Measurements from ENCODE around the gene ZNF775. TPM values are rescaled to one million over a fixed set of nuclear protein-coding genes. Genes with fewer than 3 reads are reported as not detected.

Gene ZNF775
- total RNA-seq, 2 experiments from 2014 or later, result 4.2 to 4.4 TPM

DNA sequence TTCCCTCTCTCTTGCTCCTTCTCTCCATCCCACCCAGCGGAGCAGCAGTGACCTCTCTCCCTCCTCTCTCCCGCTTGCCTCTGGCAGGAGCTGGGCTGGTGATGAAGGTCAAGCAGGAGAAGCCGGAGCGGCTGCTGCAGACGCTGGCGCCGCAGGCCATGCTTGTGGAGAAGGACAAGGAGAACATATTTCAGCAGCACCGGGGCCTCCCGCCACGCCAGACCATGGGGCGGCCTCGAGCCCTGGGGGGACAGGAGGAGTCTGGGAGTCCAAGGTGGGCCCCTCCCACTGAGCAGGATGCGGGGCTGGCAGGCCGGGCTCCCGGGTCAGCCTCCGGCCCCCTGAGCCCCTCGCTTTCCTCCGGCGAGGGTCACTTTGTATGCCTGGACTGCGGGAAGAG lies 17.3 kb downstream of the ZNF775 start:
- Mint-ChIP-seq H3K4me1 (no peaks in the 10 kb centered on the region), H3K27me3 (no peaks in the 10 kb centered on the region), H3K36me3 (ENCODE audit: low read depth) (no peaks in the 10 kb centered on the region), H3K9me3 (no peaks in the 10 kb centered on the region), H3K4me3 (no peak overlapping the region), H3K27ac (no peak overlapping the region)
- DNase-seq, result no peak
- POLR2A ChIA-PET, result no interaction called here
- CTCF ChIA-PET, result interaction anchor here (0.6 kb wide), 1 partner anchor 23 kb away, joined by 3 read pairs; no protein-coding TSS in a partner anchor

GRCh38 chr7:150396851-150397260 lies 17.7 kb downstream of the ZNF775 start:
- DNase-seq, result no peak
- H3K36me3 Mint-ChIP-seq (ENCODE audit: low read depth), result no peaks in the 10 kb centered on the region
- POLR2A ChIA-PET, result no interaction called here
- no peaks in the 10 kb centered on the region for H3K27me3 Mint-ChIP-seq
- no peak overlapping the region for H3K27ac Mint-ChIP-seq
- no peak overlapping the region for H3K4me3 Mint-ChIP-seq
- CTCF ChIA-PET, result interaction anchor here (0.6 kb wide), 1 partner anchor 23 kb away, joined by 3 read pairs; no protein-coding TSS in a partner anchor
- no peaks in the 10 kb centered on the region for H3K9me3 Mint-ChIP-seq
- no peaks in the 10 kb centered on the region for H3K4me1 Mint-ChIP-seq

GRCh38 chr7:150397346-150398107 lies 18.4 kb downstream of the ZNF775 start:
- Mint-ChIP-seq H3K9me3 (no peaks in the 10 kb centered on the region), H3K27me3 (no peaks in the 10 kb centered on the region), H3K27ac (no peak overlapping the region), H3K4me1 (peaks cover 2% of the 10 kb centered on the region), H3K36me3 (ENCODE audit: low read depth) (no peaks in the 10 kb centered on the region), H3K4me3 (no peak overlapping the region)
- no peak for DNase-seq
- ChIA-PET POLR2A (no interaction called here), CTCF (no interaction called here)

DNA sequence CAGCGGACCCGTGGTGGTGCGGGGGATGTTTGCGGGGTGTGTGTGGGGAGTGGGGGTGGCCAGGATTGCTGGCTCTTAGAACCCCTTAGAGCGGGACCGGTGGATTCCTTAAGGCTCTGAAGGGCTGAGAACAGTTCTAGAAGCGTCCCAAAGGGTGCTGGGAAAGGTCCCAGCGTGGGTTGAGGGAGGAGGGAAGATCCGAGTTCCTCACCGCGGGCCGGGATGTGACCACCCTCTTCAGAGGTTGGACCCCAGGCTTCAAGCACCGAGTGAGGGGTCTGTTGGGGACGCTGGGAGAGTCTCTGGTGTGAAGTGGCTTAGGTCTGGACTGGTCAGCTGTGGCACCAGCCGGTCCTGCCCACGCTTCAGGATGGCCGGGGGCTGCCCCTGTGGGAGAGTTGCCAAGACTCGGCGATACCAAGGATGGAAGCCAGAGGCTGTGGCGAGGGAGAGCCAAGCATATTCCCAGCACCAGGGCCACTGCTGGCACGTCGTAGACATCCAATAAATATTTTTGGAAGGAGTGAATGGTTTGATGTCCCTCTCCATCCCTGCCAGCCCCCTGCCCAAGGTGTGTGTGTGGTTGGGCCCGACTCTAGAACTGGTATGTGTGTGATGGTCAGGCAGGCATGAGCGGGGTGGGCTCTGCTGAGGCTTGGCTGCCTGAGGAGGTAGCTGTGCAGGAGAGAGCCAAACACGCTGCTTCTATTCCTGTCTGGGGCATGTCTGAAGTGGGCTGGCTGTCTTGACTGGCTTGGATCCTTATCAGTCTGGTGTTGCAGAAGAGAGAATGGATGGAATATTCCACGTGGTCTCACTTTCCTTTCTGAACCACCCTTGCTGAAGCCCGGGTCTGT lies 19.2 kb downstream of the ZNF775 start:
- H3K4me3 Mint-ChIP-seq, result no peak overlapping the region
- H3K4me1 Mint-ChIP-seq, result peaks cover 5% of the 10 kb centered on the region
- CTCF ChIA-PET, result no interaction called here
- H3K27ac Mint-ChIP-seq, result no peak overlapping the region
- POLR2A ChIA-PET, result no interaction called here
- no peak for DNase-seq
- no peaks in the 10 kb centered on the region for H3K9me3 Mint-ChIP-seq
- no peaks in the 10 kb centered on the region for H3K36me3 Mint-ChIP-seq (ENCODE audit: low read depth)
- H3K27me3 Mint-ChIP-seq, result no peaks in the 10 kb centered on the region

GRCh38 chr7:150398965-150399320 lies 19.8 kb downstream of the ZNF775 start:
- no peak for DNase-seq
- H3K9me3 Mint-ChIP-seq, result no peaks in the 10 kb centered on the region
- POLR2A ChIA-PET, result no interaction called here
- CTCF ChIA-PET, result no interaction called here
- H3K27me3 Mint-ChIP-seq, result no peaks in the 10 kb centered on the region
- no peak overlapping the region for H3K4me3 Mint-ChIP-seq
- H3K36me3 Mint-ChIP-seq (ENCODE audit: low read depth), result no peaks in the 10 kb centered on the region
- no peak overlapping the region for H3K27ac Mint-ChIP-seq
- peaks cover 10% of the 10 kb centered on the region for H3K4me1 Mint-ChIP-seq

DNA sequence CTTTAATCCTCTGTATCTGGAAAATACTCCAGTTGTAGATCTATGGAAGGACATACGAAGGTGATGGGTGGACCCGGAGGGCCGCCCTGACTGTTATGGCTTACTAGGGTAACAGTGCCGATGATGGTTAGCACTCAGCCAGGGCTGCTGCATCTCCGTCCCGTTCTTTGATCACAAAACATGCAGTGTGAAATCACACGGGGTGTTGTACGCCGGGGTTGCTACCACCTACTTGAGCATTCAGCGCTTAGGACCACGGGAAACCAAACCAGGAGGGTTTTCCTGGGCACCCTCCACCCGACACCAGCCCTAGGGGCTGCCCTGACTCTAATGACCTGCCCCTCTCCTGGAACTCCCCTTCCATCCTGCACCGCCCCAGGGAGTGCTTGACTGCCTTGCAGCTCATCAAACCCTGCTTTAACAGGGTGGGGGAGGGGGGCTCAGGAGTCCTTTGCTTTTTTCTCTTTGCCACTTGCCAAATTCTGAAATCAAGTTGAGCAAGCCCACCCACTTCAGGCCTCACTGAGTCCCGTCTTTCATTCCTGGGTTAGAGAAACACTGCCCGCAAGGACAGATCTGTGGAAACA lies 20.4 kb downstream of the ZNF775 start:
- POLR2A ChIA-PET, result no interaction called here
- CTCF ChIA-PET, result interaction anchor here (0.7 to 0.8 kb wide), 3 partner anchors 26 to 40 kb away, joined by 3 read pairs; no protein-coding TSS in a partner anchor
- H3K9me3 Mint-ChIP-seq, result no peaks in the 10 kb centered on the region

GRCh38 chr7:150400008-150400787 lies 21.1 kb downstream of the ZNF775 start:
- peaks cover 17% of the 10 kb centered on the region for H3K4me1 Mint-ChIP-seq
- DNase-seq, result no peak
- no peaks in the 10 kb centered on the region for H3K36me3 Mint-ChIP-seq (ENCODE audit: low read depth)
- ChIA-PET CTCF (interaction anchor here (0.7 to 1.2 kb wide), 4 partner anchors 14 to 39 kb away, joined by 3 read pairs; no protein-coding TSS in a partner anchor), POLR2A (no interaction called here)
- H3K27me3 Mint-ChIP-seq, result no peaks in the 10 kb centered on the region
- no peak overlapping the region for H3K4me3 Mint-ChIP-seq
- H3K27ac Mint-ChIP-seq, result peak overlapping the region; percentile 15
- H3K9me3 Mint-ChIP-seq, result no peaks in the 10 kb centered on the region

More for the DNA sequence above, 20.4 kb downstream of the ZNF775 start:
- H3K36me3 Mint-ChIP-seq (ENCODE audit: low read depth), result no peaks in the 10 kb centered on the region
- H3K4me1 Mint-ChIP-seq, result peaks cover 16% of the 10 kb centered on the region
- H3K4me3 Mint-ChIP-seq, result no peak overlapping the region
- no peaks in the 10 kb centered on the region for H3K27me3 Mint-ChIP-seq
- no peak overlapping the region for H3K27ac Mint-ChIP-seq
- no peak for DNase-seq

DNA sequence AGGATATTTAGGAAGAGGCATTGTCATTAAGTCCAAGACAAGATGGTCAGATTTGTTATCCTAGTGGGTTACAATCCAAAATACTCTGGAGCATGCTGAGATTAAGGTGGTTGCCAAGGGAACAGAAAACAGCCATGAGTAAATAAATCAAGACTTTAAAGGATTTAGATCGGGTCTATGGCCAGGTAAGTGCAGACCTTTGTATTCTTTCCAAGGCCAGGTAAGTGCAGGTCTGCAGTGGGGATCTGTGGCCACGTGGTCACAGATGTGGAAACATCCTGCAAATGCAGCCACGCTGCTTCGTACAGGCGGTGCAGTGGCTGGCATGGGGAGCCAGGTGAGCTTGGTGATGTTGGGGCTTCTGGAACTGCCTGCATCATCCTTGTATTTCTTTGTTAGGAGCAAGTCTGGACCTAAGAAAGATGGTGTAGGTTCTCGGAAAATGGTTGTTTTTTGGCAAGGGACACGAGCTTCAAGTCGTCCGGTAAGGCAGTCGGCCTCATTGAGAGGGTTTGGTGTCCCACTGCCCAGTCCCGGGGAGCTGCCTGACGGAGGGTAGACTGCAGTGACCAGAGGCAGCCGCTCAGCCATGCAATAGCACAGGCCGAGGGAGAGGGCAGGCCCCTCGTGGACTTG lies 21.8 kb downstream of the ZNF775 start:
- Mint-ChIP-seq H3K9me3 (no peaks in the 10 kb centered on the region), H3K4me1 (peaks cover 21% of the 10 kb centered on the region), H3K27ac (no peak overlapping the region), H3K36me3 (ENCODE audit: low read depth) (peaks cover 3% of the 10 kb centered on the region), H3K4me3 (no peak overlapping the region), H3K27me3 (no peaks in the 10 kb centered on the region)
- ChIA-PET POLR2A (no interaction called here), CTCF (interaction anchor here (0.7 to 1.7 kb wide), 4 partner anchors 14 to 48 kb away, joined by 3 to 7 read pairs (median 3); no protein-coding TSS in a partner anchor)
- no peak for DNase-seq

DNA sequence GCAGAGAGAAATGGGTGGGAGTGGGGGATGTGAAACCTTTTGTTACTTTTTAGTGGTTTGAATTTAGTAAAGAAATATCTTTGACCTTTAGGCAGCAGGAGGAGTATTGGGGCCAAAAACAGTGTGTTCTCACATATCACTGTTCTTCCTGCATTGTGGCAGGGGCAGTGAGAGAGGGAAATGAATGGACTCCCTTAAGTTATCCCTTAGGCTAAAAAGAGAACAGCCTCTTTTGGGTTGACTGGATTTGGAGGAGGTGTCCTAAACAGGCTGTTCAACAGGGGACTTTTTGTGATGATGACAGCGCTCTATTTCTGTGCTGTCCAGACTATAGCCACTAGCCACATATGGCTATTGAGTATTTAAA lies 22.3 kb downstream of the ZNF775 start:
- no peak overlapping the region for H3K27ac Mint-ChIP-seq
- ChIA-PET POLR2A (no interaction called here), CTCF (interaction anchor here (0.7 to 2.0 kb wide), 4 partner anchors 17 to 48 kb away, joined by 3 to 7 read pairs (median 4); no protein-coding TSS in a partner anchor)
- no peak overlapping the region for H3K4me3 Mint-ChIP-seq
- H3K27me3 Mint-ChIP-seq, result no peaks in the 10 kb centered on the region
- H3K9me3 Mint-ChIP-seq, result no peaks in the 10 kb centered on the region
- peaks cover 26% of the 10 kb centered on the region for H3K4me1 Mint-ChIP-seq
- H3K36me3 Mint-ChIP-seq (ENCODE audit: low read depth), result peaks cover 3% of the 10 kb centered on the region
- DNase-seq, result no peak

DNA sequence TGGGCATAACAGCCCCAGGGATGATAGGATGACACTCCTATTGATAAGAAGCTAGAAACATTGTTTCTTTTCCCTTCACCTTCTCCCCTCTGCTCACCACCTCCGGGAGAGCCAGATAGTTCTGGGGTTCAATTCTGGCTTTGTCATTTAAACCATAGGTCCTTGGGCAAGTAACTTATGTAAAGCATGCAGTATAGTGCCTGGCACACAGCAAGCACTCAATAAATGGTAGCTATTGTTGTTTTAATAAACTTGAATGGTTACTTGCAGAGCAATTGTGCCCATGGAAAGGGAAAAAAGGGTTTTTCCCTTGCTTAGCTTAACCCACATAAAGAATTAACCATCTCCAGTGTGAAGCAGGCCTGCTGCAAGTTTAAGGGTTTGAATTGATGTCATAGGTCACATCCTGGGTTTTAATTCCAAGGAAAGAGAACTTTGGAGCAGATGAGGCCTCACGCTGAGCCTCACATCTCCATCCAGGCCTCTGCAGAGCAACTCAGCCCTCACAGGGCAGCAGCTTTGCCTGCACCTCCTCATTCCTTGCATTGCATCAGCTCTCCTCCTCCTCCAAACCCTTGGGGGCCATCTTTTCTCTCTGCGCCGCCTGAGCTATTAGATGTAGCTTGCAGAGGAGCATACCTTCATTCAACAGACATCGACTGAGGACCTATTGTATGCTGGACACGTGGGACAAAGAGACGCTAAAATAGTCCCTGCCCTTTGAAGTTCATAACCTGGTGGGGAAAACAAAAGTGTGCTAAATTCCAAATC lies 22.9 kb downstream of the ZNF775 start:
- H3K27me3 Mint-ChIP-seq, result no peaks in the 10 kb centered on the region
- peaks cover 30% of the 10 kb centered on the region for H3K4me1 Mint-ChIP-seq
- H3K36me3 Mint-ChIP-seq (ENCODE audit: low read depth), result peaks cover 4% of the 10 kb centered on the region
- ChIA-PET POLR2A (no interaction called here), CTCF (interaction anchor here (1.2 to 2.0 kb wide), 5 partner anchors 16 to 49 kb away, joined by 3 to 7 read pairs (median 3); no protein-coding TSS in a partner anchor)
- no peak overlapping the region for H3K27ac Mint-ChIP-seq
- no peak for DNase-seq
- H3K4me3 Mint-ChIP-seq, result no peak overlapping the region
- H3K9me3 Mint-ChIP-seq, result no peaks in the 10 kb centered on the region

DNA sequence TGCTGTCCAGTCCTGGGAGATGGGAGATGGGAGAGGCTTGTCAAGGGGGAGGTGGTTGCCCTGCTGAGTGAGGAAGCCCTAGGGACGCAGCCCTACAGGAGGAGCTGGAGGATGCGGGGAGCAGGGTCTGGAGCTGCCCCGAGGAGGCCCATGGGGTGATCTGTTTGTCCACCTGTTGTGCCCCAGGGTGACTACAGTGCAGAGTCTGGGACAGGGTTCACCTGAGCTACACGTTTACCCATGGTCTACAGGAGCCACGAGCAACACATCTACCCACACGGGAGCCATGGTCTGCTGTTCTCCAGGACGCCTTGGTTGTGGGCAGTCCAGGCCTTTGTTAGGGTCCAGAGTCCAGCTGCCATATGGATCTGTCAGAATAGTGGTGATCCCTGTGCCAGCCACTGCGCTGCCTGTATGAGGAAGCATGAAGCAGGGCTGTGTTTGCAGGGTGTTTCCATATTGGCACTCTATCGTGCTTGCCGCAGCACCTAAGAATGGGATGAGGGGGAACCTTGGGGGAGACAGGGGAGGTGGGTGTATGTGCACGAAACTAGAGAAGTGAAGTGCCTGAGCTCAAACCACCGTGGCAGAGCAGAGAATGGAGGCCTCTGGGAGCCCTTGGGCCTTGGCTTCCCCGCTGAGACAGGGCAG lies 23.7 kb downstream of the ZNF775 start:
- peaks cover 6% of the 10 kb centered on the region for H3K36me3 Mint-ChIP-seq (ENCODE audit: low read depth)
- no peaks in the 10 kb centered on the region for H3K27me3 Mint-ChIP-seq
- CTCF ChIA-PET, result interaction anchor here (0.6 to 2.1 kb wide), 5 partner anchors 15 to 912 kb away, joined by 3 to 5 read pairs (median 4); no protein-coding TSS in a partner anchor
- no peak overlapping the region for H3K4me3 Mint-ChIP-seq
- no peaks in the 10 kb centered on the region for H3K9me3 Mint-ChIP-seq
- POLR2A ChIA-PET, result no interaction called here
- H3K27ac Mint-ChIP-seq, result peak overlapping the region; percentile 68
- peaks cover 32% of the 10 kb centered on the region for H3K4me1 Mint-ChIP-seq
- no peak for DNase-seq

Data from activated CD4-positive, alpha-beta T cell treated with anti-CD3 and anti-CD28 coated beads, Interleukin-2, amount 10 ng/mL, durations not matched to agents 7 days and 5 days (primary cell).